Mucosa of stomach (tissue), 1 donor: Measurements from ENCODE around the gene APOBEC3F.
"Not testable (repeated sequence)": the region's sequence is repeated elsewhere in the genome, so short reads cannot be mapped to it uniquely, and the experiment has no call there.

ENCODE experiments used
- H3K27me3 ChIP-seq: one replicate; pipeline ENCODE4 v1.7.0; 2013; ENCODE audit warnings: mild to moderate bottlenecking, low read length; ENCODE audit not compliant: control insufficient read depth, insufficient read depth
- H3K36me3 ChIP-seq: one replicate; pipeline ENCODE4 v1.7.0; 2013; ENCODE audit warnings: low read length; ENCODE audit not compliant: control insufficient read depth, insufficient read depth
- H3K4me1 ChIP-seq: one replicate; pipeline ENCODE4 v1.7.0; 2013; ENCODE audit warnings: mild to moderate bottlenecking, low read length; ENCODE audit not compliant: control insufficient read depth, insufficient read depth
- H3K4me3 ChIP-seq: one replicate; pipeline ENCODE4 v1.7.0; 2013; ENCODE audit warnings: low read length
- H3K9ac ChIP-seq: one replicate; pipeline ENCODE4 v1.7.0; 2013; ENCODE audit warnings: mild to moderate bottlenecking, low read length, moderate library complexity
- H3K9me3 ChIP-seq: one replicate; pipeline ENCODE4 v1.7.0; 2013; ENCODE audit warnings: mild to moderate bottlenecking, low read length, moderate library complexity; ENCODE audit not compliant: control insufficient read depth
- donor health status: Pancreatic carcinoma.

Gene APOBEC3F

DNA sequence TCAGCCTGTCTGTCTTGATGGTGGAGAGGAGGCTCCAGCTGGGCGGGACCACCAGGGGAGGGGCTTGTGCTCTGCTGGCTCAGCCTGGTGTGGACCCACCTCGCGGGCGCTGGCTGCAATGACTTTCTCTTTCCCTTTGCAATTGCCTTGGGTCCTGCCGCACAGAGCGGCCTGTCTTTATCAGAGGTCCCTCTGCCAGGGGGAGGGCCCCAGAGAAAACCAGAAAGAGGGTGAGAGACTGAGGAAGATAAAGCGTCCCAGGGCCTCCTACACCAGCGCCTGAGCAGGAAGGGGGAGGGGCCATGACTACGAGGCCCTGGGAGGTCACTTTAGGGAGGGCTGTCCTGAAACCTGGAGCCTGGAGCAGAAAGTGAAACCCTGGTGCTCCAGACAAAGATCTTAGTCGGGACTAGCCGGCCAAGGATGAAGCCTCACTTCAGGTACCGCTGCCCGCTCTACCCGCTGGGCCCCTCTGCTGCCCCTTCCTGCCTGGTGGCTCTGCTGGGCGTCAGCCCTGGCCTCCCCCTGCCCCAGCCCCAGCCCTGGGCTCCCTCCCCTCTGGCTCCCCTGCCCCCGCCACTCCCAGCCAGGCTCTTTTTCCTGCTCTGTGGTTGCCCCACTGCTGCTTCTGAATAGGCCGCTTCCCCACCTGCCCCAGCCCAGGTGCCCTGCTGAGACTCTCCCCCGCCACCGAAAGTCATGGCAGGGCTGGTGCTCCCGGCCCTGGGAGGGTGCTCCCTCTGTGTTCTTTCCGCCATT, at the start of gene APOBEC3F:
Gene APOBEC3F (plus strand): TSS at position 327 of the 759 bp plus-strand sequence. CDS start 97 bp downstream, at position 424.
- H3K4me1 ChIP-seq, result not testable (repeated sequence)
- H3K9ac ChIP-seq, result peak within 1 kb of the TSS; percentile 77

DNA sequence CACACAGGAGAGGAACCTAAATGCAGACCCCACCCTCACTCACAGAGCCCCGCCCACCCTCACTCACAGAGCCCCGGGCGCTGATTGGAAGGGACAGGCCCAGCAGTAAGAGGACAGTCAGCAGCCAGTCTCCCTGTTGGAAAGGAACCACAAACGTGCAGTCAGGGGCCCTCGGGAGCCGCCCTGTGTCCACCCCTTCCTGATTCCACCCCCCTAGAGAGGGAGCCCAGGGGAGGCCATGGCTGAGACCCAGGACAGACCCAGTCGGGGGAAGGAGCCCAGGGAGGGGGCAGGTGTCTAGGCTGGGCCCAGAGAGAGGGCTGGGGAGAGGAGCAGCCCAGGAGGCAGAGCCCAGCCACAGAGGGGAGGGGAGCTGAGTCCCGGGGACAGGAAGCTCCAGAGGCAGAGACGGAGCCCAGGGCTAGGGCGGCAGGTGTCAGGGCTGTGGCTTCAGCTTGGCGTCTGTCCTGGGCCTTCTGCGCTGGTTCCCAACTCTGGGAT, 47.7 kb upstream of the APOBEC3F start:
- H3K27me3 ChIP-seq, H3K9ac ChIP-seq, H3K36me3 ChIP-seq, H3K4me1 ChIP-seq, H3K9me3 ChIP-seq, H3K4me3 ChIP-seq: not testable (repeated sequence)

More for the DNA sequence above, at the start of gene APOBEC3F:
- not testable (repeated sequence) for H3K36me3 ChIP-seq, H3K9me3 ChIP-seq, H3K27me3 ChIP-seq
- peak within 1 kb of the TSS; percentile 25 for H3K4me3 ChIP-seq

DNA sequence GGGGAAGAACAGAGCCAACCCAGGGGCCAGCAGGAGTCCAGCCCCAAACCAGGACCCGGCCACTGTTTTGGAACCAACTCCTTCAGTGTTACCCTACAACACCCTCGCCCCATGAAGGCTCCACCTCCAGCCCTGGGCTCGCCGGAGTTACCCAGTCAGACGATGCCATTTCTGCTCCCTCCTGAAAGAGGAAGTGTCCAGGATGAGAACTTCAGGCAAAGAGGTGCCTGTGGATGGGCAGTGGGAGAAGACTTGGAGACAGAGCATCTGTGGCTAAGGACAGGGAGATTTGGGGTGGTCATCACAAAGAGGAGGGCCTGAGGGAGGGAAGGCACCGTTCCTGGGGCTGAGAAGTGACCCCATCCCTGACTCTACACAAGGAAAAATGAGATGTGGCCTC, 44.6 kb upstream of the APOBEC3F start:
- no peak overlapping the region for H3K9ac ChIP-seq
- H3K27me3 ChIP-seq, result peaks cover 7% of the 10 kb centered on the region
- no peaks in the 10 kb centered on the region for H3K9me3 ChIP-seq
- H3K36me3 ChIP-seq, result no peaks in the 10 kb centered on the region
- no peak overlapping the region for H3K4me3 ChIP-seq
- H3K4me1 ChIP-seq, result no peaks in the 10 kb centered on the region

DNA sequence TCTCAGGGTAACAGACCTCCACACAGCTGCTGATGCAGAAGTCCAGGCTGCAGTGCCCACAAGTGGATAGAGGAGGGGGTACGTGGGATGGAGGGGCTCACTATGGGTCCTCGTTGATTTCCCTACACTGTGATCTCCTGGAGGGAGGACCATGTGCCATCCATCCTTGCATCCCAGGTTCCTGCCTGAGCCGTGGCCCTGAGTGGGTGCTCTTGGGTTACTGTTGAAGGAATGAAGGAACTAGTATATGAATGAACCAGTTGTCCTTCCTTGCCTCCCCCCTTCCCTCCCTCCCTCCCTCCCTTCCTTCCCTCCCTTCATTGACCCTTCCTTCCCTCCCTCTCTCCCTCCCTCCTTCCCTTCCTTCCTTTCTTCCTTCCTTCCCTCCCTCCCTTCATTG, 43.1 kb upstream of the APOBEC3F start:
- peaks cover 7% of the 10 kb centered on the region for H3K27me3 ChIP-seq
- no peaks in the 10 kb centered on the region for H3K9me3 ChIP-seq
- no peak overlapping the region for H3K9ac ChIP-seq
- no peaks in the 10 kb centered on the region for H3K36me3 ChIP-seq
- no peak overlapping the region for H3K4me3 ChIP-seq
- no peaks in the 10 kb centered on the region for H3K4me1 ChIP-seq

DNA sequence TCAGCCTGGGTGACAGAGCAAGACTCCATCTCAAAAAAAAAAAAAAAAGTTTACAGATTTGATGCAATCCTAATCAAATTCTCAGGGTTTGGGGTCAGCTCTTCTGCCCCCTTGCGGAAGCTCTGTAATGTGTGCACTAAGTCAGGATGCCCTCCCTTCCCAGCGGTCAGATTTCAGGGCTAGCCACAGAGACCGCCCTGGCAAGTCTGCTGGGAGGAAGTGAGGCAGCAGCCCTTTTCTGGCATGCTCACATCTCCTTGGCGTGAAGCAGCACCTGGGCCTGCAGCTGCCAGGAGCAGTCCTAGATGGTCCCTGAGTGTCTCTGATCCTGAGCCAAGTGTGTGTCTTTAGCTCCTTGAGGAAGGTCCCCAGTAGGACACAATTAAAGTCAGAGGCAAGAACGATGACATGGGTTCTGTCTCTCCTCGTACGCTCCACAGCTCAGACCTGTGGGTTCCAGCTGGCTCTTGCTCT, 37.5 kb upstream of the APOBEC3F start:
- H3K36me3 ChIP-seq, result no peaks in the 10 kb centered on the region
- peaks cover 6% of the 10 kb centered on the region for H3K4me1 ChIP-seq
- H3K9me3 ChIP-seq, result no peaks in the 10 kb centered on the region
- peaks cover 3% of the 10 kb centered on the region for H3K27me3 ChIP-seq
- H3K4me3 ChIP-seq, result no peak overlapping the region
- H3K9ac ChIP-seq, result no peak overlapping the region

DNA sequence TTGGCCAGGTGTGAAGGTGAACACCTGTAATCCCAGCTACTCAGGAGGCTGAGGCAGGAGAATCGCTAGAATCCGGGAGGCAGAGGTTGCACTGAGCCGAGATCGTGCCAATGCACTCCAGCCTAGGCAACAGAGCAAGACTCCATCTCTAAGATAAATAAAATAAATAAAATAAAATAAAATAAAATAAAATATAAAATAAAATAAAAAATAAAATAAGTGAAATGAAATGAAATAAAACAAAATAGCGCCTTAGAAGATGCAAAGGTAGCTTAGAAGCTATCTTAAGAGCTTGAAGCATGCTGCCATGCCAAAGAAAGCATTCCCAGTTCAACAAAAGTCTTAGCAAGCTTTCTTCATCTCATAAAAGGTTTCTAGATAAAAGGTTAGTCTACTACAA, 33.5 kb upstream of the APOBEC3F start:
- Histone ChIP-seq H3K4me3 (no peak overlapping the region), H3K27me3 (no peaks in the 10 kb centered on the region), H3K4me1 (peaks cover 6% of the 10 kb centered on the region), H3K36me3 (no peaks in the 10 kb centered on the region), H3K9ac (no peak overlapping the region), H3K9me3 (no peaks in the 10 kb centered on the region)

DNA sequence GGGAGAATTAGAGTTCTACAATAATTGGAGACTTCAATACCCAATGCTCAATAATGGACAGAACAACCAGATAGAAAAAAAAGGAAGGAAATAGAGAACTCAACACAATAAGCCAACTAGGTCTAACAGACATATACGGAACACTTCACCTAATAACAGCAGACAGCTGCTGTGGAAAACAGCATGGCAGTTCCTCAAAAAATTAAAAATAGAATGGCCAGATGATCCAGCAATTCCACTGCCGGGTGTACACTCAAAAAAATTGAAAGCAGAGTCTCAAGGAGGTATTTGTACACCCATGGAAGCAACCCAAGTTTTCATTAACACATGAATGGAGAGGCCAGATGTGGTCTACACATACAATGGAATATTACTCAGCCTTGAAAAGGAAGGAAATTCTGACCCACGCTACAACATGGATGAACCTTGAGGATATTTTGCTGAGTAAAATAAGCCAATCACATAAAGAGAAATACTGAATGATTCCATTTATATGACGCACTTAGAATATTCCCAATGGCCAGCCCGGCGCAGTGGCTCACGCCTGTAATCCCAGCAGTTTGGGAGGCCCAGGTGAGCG, 32.3 kb upstream of the APOBEC3F start:
- H3K4me3 ChIP-seq, H3K9ac ChIP-seq, H3K27me3 ChIP-seq, H3K9me3 ChIP-seq, H3K4me1 ChIP-seq, H3K36me3 ChIP-seq: not testable (repeated sequence)

DNA sequence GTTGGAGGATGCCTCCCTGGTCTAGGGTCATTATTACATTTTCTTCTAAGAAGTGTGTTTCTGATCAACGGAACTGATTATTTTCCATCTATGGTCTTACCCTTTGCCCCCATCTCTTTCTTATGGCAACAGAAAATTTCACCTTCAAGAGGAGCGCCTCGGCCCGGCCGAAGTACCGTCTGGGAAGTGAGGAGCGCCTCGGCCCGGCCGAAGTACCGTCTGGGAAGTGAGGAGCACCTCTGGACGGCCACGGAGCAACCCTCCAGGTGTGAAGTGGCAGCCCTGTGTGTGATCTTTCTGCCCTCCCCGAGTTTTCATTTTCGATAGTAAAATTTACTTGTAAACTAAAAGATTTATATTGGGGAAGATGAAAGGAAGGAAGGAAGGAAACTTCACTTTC, 29.7 kb upstream of the APOBEC3F start:
- peaks cover 4% of the 10 kb centered on the region for H3K4me1 ChIP-seq
- H3K27me3 ChIP-seq, result no peaks in the 10 kb centered on the region
- no peaks in the 10 kb centered on the region for H3K36me3 ChIP-seq
- no peak overlapping the region for H3K4me3 ChIP-seq
- no peak overlapping the region for H3K9ac ChIP-seq
- H3K9me3 ChIP-seq, result no peaks in the 10 kb centered on the region

DNA sequence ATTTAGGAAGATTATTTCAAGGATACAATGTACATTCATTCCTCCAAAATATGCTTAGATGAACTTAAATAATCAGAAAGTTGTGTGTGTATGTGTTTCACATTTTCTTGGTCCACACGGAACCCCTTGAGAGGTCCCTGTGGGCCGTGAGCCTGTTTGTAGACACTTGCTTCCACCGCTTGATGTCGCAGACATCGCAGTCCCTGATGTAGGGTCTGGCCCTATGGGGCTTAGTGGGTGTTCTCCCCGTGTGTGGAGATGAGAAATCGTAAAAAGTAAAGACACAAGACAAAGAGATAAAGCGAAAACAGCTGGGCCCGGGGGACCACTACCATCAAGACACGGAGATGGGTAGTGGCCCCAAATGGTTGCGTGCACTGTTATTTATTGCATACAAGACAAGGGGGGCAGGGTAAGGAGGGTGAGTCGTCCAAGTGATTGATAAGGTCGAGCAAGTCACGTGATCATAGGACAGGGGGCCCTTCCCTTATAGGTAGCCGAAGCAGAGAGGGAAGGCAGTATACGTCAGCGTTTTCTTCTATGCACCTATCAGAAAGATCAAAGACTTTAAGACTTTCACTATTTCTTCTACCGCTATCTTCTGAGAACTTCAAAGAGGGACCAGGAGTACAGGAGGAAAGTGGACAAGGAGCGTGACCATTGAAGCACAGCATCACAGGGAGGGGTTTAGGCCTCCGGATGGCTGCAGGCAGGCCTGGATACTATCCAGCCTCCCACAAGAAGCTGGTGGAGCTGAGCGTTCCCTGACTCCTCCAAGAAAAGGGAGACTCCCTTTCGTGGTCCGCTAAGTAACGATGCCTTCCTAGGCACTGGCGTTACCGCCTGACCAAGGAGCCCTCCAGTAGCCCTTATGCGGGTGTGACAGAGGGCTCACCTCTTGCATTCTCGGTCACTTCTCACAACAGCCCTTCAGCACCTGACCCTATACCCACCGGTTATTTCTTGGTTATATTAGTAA, 27.8 kb upstream of the APOBEC3F start:
- H3K27me3 ChIP-seq, result no peaks in the 10 kb centered on the region
- no peaks in the 10 kb centered on the region for H3K9me3 ChIP-seq
- H3K9ac ChIP-seq, result no peak overlapping the region
- peaks cover 4% of the 10 kb centered on the region for H3K4me1 ChIP-seq
- H3K4me3 ChIP-seq, result no peak overlapping the region
- no peaks in the 10 kb centered on the region for H3K36me3 ChIP-seq

DNA sequence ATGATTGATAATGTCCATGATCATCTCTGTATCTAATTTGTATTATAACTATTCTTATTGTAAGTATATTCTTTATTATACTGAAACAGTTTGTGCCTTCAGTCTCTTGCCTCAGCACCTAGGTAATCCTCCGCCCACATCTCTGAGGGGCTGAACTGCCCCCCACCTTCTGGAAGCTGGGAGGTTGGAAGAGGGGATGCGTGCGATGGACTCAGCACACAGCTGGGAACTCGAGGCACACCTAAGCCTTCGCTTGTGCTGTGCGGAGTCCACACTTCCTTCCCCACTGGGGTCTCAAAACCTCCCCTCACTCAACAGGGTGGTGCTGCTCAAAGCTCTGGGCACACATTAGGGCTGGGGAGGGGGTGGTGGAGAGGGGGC, 27.1 kb upstream of the APOBEC3F start:
- not testable (repeated sequence) for H3K27me3 ChIP-seq, H3K4me1 ChIP-seq, H3K36me3 ChIP-seq, H3K9me3 ChIP-seq
- Histone ChIP-seq H3K9ac (peak overlapping the region; percentile 75), H3K4me3 (peak overlapping the region; percentile 67)

DNA sequence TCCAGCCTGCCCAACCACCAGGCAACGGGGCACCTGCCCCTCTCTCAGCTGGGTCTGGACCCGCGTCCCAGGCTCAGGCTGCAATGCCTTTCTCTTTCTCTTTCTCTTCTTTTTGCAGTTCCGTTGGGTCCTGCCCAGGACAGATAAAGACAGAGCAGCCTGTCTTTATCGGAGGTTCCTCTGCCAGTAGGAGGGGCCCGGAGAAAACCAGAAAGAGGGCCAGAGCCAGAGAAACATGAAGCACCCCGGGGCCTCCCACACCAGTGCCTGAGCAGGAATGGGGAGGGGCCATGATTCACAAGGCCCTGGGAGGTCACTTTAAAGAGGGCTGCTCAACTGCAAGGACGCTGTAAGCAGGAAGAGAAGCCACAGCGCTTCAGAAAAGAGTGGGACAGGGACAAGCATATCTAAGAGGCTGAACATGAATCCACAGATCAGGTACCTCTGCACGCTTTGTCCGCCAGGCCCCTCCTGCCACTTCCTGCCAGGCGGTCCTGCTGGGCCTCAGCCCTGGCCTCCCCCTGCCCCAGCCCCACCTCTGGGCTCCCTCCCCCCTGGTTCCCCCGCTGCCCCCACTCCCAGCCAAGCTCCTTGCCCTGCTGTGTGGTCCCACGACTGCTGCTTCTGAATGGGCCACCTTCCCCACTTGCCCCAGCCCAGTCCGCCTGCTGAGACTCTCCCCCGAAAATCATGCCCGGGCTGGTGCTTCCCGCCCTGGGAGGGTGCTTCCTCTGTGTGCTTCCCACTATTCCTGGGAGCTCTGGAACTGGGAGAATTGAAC, 26.5 kb upstream of the APOBEC3F start, which contains the start of gene APOBEC3C:
Gene APOBEC3C (plus strand): TSS at position 316 of the 781 bp plus-strand sequence. CDS start 106 bp downstream, at position 422.
- H3K9ac ChIP-seq, result peak within 1 kb of the TSS; percentile 75
- no peaks in the 10 kb centered on the region for H3K36me3 ChIP-seq
- peak within 1 kb of the TSS; percentile 67 for H3K4me3 ChIP-seq
- no peaks in the 10 kb centered on the region for H3K9me3 ChIP-seq
- H3K27me3 ChIP-seq, result no peaks in the 10 kb centered on the region
- H3K4me1 ChIP-seq, result peaks cover 4% of the 10 kb centered on the region
